ENCODE measurements around the gene ABCA13.

ABCA13 gene

DNA sequence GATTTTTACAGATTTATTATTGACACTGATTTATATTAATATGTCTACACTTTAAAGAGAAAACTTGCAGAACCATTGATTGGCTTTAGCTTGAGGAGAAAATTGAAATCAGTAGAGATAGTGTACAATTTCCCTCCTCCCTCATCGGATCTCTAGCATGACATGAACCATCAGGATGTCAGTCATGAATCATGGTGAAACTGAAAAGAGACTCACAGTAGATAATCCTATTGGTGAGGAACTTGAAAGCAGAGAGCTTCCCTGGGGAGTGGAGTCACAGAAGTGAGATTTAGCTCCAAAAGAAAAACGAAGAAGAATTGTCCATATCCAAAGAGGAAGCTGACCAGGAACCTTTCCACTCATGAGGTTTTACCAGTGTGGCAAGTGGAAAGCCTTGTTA, 346.8 kb downstream of the ABCA13 start:
- no peak for DNase-seq (ENCODE audit: low read depth)

DNA sequence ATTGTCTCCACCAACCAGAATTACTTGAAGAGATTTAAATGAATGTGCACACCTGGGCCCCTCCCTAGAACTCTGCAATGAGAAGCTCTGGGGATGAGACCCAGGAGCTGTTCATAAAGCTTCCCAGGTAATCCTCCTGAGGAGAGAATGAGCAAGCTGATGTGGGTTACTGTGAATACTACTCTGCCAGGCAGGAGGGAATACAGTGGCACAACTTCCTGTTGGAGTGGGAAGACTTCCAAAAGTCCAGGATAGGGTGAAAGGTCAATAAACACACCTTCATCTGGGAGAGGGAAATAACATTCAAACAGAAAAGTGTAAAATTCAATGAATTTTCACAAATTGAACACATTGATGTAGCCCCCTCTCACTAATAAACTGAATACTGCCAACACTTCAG, 351.4 kb downstream of the ABCA13 start:
- DNase-seq (ENCODE audit: low read depth): no peak

DNA sequence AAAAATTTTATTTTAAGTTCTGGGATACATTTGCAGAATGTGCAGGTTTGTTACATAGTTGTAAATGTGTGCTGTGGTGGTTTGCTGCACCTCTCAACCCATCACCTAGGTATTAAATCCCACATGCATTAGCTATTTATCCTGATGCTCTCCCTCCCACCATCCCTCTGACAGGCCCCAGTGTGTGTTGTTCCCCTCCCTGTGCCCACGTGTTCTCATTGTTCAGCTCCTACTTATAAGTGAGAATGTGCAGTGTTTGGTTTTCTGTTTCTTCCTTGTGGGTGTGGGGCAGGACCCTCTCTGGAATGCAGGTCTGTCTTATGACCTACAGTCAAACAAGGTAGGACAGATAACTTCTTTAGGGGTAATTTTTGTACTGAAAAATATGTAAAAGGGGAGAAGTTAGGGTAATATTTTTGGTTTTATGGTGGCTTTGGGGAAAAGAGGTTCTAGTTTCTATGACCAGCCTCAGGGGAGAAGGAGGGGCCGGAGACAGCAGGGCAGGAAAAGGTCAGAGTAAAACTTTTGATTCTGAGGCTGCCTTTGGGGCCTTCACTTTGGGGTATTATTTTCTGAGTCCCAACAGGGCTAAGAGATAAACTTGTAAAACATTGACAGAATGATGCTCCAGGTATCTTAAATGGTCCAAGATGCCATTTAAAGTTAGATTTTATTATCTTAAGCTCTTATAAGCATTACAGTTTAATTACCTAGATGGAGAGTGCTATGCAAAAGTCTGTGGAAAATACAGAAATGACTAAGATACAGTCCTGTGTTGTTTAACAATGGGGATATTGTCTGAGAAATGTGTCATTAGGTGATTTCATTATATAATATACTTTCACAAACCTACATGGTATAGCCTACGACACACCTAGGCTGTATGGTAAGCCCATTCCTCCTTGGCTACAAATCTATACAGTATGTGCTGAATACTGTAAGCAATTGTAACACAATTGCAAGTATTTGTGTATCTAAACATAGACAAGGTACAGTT, 354.8 kb downstream of the ABCA13 start:
- DNase-seq (ENCODE audit: low read depth): no peak

DNA sequence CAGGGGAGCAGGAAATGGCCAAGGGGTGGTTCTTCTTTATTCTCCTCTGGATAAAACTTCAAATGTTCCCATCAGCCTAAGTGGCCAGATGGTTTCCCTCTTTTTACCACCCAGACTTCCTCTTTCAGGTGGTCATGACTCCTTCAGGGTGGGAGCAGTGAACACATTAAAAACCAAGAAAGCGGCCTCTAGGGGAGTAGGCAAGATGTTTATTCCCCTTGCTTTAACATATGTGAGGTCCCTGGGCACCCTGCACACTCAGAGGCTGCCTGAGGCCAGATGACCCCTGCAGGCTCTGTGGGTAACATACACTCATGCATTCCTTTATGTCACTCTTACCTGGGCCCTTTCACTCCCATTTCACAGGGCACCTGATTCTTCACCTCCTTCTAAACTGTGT, 357.4 kb downstream of the ABCA13 start:
- DNase-seq (ENCODE audit: low read depth): no peak

DNA sequence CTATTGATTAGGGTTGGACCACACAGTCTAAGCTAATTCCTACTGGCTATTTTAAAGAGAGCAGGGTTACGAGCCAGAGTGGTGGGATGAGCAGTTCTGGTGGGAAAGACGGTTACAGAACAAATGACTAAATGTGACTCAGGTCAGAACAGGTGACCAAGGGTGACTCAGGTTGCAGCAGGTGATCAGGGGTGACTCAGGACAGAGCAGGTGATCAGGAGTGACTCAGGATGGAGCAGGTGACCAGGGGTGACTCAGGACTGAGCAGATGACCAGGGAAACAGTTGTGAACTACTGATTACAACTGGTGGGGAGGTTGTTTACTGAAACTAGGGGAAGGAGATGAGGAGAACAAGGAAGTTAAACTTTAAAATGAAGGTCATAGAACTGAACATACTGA, 366.3 kb downstream of the ABCA13 start:
- no peak for DNase-seq (ENCODE audit: low read depth)

DNA sequence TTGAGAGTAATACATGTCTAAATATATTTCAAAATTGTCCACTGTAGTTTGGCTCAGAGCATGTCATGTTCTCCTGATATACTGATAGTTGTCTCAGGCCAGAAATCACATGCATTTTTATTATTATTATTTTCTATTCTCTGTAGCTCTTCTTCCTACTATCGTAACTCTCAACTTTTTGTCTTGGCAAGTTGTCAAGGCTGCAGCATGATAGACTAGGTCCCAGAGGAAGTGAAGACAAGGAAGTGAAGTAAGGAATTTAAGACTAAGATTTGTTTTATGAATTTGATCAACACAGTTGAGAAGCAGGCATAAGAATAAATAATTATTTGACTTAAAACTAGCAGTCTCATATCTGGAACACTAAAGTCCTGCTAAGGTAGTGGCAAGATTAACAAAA, 369.5 kb downstream of the ABCA13 start:
- no peak for DNase-seq (ENCODE audit: low read depth)

DNA sequence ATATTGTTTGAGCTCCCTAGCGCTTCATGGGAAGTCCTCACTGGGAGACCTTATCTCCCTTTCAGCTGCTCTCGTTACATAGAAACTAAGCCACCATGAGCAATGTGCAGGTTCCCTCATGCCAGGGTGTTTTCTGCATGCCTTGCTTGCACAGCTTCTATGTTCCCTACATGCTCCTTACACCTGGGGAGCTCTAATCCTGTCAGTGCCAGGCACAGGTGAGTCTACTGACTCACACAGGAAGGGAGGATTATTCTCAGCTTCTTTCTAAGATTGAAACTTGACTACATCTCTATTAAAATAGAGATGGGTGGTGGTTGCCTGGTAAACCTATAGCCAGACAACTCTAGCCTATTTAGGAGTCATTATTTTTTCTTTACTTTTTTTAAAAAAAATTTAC, 377.4 kb downstream of the ABCA13 start:
- DNase-seq (ENCODE audit: low read depth): no peak

DNA sequence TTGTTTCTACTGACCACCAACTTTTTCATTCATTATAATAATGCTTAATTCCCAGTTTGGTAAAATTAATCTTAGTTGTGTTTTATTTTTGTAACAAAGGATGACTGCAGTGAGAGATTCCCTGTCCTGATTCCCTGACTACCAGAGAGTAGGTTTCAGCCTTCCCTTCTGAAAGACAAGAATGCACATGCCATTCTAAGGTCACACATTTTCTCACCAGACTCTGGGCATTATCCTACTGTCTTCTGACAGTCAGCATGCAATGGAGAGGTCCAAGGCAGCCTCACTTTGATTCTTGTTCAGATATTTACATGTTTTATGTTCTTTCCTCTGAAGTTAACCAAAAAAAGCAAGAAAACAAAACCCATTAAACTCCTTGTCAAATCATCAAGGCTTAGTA, 380.4 kb downstream of the ABCA13 start:
- DNase-seq (ENCODE audit: low read depth): no peak

DNA sequence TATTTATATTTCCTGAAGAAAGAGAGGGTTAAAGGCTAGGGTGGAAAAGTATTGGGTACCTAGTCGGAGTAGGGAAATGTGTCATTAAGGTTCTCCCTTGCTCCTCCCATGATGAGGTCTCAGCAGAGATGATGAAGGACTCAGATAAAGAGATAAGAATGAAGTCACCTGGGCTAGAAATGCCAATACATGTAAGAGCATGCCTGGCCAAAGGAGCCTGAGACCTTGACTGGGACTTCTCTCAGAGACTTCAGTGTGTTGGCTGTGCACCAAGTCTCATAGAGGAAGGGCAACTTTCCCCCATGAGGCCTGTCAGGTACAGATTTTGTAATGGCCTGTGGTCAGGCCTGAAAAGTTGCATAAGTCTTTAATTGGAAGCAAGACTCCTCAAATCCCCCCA, 392.1 kb downstream of the ABCA13 start:
- no peak for DNase-seq (ENCODE audit: low read depth)

DNA sequence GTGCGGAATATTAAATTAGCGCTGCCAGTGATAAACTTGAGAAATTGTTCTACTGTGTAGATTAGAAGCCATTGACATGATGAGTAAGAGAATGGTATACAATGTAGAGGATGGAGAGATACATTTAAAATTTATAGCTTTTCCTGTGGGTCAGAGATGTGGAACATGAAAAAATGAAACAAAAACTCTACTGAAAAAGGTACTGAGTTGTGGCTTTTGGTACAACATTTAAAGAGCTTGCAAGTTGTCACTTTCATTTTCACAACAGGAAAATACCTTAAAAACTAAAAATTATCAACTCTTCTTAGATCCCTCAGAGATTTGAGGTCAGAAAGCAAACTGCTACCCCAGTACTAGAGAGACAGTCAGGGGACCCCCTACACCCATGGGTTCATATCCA, 404.3 kb downstream of the ABCA13 start:
- DNase-seq (ENCODE audit: low read depth): no peak

DNA sequence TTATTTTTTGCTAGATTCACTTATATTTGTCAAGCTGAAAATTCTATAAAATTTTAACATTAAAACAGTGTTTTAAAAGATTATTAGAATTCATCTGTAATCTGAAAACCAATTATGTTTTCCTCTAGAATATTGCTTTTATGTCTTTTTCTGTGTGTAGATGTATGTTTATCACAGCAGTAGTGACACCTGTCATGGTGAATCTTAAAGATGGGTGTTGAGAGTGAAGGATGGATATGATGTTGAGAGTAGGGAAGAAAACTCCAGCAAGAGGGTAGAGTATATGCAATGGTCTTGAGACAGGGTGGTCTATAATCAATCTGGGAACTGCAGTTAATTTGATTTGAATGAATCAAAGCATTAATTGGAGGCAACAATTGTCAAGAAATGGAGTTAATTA, 416.2 kb downstream of the ABCA13 start:
- no peak for DNase-seq (ENCODE audit: low read depth)

DNA sequence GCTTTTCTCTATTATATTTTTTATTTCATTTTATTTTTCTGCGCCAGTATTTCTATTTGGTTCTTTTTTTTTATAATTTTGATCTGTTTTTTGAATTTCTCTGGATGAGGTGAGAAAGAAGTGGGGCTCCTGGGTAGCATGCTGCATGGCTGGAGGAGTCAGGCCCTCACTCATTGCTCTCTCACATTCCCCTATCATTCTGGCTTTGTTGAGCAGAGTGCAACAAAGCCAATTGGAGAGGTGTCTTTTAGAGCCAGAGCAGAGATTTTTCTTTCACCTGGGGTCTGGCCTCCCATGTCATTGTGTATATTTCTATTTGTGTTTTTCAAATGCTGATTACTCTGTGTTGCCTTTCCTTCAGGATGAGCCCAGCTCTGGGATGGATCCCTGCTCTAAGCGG, 423.1 kb downstream of the ABCA13 start:
- DNase-seq (ENCODE audit: low read depth): no peak

DNA sequence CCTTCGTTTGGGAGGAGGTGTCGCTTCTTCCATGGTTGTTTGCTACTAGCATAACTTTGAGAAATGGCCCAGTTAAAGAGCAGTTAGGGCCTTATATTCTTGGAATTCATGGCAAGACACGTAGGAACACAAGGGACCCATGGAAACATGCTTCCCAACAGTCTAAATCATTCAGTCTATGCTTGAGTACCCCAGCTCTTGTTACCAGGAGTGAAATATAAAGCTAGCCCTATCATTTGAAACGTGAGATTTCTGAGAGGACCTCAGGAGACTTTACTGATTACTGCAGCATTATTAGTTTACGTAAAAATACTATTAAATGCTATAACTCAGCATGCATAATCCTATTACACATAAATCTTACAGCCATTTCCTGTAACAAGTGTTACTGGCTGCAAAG, 424.5 kb downstream of the ABCA13 start:
- no peak for DNase-seq (ENCODE audit: low read depth)

DNA sequence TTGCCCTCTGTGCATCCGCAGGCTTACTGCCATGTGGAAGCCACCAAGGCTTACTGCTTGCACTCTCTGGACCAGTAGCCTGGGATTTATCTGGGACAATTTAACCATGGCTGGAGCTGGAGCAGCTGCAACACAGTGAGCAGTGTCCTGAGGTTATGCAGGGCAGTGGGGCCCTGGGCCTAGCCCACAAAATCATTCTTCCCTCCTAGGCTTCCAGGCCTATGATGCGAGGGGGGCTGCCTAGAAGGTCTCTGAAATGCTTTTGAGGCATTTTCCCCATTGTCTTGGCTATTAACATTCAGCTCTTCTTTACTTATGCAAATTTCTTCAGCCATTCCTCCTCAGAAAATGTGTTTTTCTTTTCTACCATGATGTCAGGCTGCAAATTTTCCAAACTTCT, 439.4 kb downstream of the ABCA13 start:
- DNase-seq (ENCODE audit: low read depth): no peak

DNA sequence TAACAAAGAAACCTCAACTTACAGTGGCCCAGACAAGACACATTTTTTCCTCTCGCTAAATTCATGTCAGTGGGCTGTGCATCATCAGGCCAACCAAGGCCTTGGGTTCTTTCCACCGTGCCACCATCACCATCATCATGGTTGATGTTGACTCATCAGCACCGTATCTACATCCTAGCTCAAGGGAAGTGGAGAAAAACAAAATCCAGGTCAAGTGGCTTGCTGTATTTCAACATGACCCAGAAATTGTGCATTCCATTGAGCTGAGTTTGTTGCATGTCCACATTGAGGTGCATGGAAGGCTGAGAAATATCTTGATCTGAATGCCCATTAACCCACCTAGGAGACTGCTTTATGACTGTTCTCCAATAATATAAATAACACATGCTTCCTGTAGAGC, 440.7 kb downstream of the ABCA13 start:
- DNase-seq (ENCODE audit: low read depth): no peak

DNA sequence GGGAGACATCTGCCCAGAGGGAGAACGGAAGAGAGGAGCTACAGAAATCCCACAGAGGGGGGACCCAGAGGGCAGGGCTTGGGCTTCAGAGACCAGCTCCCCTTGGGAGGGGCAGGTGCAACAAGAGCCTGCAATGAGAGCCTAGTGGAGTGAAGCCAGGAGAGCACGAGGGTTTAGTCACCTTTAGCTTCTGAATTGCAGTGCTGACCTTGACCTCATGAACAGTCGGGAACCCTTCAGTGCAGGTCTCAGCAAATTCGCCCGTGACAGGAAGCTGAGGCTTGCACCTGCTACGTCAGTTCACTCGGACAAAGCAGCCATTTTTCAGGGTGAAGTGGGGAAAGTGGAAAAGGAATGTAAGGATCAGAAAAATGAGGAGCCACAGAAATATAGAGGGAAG, 446.2 kb downstream of the ABCA13 start:
- DNase-seq (ENCODE audit: low read depth): no peak

DNA sequence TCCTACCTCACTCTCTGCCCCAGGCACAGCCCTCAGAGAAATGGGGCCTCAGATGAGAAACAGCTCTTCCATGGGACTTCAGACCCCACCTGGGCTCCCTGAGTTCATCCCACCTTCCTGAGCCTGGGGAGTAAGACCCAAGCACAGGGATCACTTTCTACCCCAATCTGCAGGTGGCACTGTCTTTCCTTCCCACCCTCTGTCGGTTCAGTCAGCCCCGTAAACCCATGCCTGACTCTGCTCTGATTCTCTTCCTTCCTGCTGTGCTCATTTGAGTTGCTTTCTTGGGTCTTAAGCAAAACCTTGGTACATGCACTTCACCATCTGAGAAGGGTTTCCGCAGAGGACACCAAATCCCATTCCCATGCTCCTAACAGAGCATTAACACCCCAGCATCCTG, 446.7 kb downstream of the ABCA13 start:
- DNase-seq (ENCODE audit: low read depth): no peak

DNA sequence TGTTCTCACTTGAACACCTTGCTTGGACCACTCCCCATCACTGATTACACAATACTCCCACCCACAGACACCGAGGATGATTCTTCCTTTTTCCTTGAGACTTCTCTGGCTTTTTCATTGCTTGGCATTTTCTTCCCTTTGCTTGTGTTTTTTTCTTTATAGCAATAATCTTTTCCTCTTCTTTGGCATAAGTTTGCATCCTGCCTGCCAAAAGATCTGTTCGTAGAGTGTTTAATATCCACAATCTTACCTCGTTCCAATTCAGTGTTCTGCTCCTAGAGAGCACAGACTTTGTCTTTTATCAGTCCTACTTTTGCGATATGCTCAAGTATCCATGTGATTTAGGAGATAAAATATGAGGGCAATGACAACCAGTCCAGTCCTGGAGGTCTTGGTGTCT, 449.8 kb downstream of the ABCA13 start:
- no peak for DNase-seq (ENCODE audit: low read depth)

DNA sequence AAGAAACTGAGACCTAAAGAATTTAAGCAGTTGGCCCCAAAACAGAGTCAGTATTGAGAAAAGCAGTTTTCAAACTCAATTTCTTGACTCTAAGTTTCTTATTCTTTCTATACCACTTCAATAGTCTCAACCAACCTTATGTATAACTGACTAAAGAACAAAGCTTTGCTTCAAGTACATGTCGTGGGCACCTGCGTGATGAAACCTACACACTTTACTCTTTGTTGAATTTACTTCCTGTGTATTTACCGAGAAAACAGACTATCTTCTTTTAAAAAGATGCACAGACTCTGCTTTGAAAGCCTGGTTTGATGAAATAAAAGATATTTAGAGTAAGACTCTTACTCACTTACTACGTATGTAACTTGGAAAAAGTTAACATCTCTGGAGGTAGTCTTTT, 455.9 kb downstream of the ABCA13 start:
- DNase-seq (ENCODE audit: low read depth): no peak

DNA sequence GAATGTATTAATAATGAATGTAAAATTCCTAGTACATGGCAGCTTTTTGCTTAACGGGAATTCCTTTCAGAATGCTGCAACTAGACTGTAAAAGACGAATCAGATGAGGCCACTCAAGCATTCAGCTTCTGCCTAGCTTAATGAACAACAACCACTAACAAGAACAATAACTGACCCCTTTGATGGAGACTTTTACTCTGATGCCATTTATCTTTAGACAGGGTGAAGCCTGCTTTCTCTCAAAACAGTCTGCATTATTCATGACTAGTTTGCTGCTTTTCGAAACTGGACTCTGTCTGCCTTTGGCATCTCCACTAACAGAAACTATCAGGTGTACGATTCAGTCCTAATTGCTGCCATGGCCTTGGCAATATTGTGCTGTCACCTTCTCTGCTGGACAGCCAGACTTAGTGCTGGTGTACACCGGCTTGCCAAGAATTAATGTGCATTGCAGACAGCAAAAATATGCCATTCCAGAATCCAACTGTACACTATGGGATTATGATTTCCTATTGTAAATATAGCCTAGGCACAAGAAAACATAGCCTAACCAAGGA, 457.6 kb downstream of the ABCA13 start:
- no peak for DNase-seq (ENCODE audit: low read depth)

DNA sequence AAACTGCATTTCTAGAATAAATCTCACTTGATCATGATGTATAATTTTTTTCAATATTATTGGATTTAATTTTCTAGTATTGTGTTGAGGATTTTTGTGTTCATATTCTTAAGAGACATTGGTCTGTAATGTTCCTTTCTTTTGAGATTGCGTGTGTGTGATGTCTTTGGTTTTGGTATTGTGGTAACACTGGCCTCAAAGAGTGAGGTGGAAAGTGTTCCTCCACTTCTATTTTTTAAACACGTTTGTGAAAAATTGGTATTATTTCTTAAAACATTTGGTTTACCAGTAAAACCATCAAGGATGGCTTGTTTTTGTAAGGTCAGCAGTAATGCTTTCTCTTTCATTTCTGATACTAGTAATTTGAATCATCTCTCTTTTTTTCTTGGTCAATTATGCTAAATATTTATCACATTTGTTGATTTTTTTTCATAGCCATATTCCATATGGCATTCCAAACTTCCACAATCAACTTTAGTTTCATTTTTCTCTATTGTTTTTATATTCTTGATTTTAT, 462.9 kb downstream of the ABCA13 start:
- no peak for DNase-seq (ENCODE audit: low read depth)

DNA sequence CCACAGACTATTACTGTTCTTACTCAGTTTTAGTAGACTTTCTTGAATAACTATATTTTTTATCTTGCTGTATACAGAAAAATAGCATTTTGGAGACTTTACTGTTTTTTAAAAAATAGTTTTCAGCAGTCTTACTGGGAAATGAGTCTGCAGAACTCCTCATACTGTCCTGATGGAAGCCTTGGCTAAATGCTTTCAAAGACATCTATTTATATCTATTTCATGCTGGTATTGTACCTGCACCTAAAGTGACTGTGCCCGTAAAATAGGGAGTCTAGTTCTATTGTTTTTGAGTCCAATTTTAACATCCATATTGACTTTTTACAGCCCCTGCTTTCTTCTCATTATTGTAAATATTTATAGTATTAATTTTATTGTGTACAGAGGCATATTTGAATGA, 464.5 kb downstream of the ABCA13 start:
- no peak for DNase-seq (ENCODE audit: low read depth)

DNA sequence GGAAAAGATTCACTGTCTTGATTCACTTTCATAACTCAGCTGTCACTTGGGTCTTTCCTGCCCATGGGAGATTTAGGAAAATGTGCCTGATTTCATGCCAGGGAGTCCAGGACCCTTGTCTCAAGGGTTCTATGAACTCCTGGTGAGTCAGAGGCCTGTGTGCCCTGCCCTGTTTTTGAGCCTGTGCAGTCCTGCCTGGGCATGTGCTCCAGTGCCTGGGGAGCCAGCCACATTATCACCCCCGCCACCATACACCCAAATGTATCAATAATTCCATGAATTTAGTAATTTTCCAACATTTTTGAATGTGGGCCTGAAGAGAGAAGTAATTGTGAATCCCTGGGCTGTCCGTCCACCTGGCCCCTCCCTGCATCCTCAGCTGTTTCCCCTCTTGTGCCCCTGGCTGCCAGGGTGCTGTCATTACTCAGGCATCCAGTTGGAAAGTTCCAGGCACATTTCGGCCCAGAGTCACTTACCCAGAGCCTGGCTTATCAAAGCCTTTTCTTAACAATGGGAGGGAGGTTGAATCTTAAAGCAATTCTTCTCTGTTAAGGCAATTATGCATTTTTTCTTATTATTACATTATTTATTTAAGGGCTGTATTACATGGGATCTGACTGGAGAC, 465.2 kb downstream of the ABCA13 start:
- DNase-seq (ENCODE audit: low read depth): no peak

All from fibroblast of the conjunctiva (primary cell).